ENCODE measurements around the gene AGK. TPM values are rescaled to one million over a fixed set of nuclear protein-coding genes. Genes with fewer than 3 reads are reported as not detected.

The AGK gene
- total and polyA plus RNA-seq, 2 of the 8 experiments (the other 6 are each of a cell fraction or from before 2014, with no cell fraction given) = 25.8 to 34.0 TPM

GRCh38 chr7:141609576-141609975 is 58.4 kb downstream of the AGK start:
- FAIRE-seq = peak; percentile 28
- TF ChIP-seq BACH1 (IDR thresholded peaks at IDR 0.05; ENCODE audit: low read length) (no peak), CHD2 (IDR thresholded peaks at IDR 0.05; ENCODE audit: low read length) (no peak), USF2 (IDR thresholded peaks at IDR 0.05; ENCODE audit: low read length) (no peak)

More at GRCh38 chr7:141609576-141609975, 58.4 kb downstream of the AGK start:
- Histone ChIP-seq H4K20me1 (replicated peaks in 1 of 2; ENCODE audit: control insufficient read depth in 1 of 2, insufficient read depth in 2 of 2, low read length in 2 of 2) (no peaks in the 10 kb centered on the region), H3K79me1 (ENCODE audit: low read depth, low read length) (no peaks in the 10 kb centered on the region), H4K8ac (ENCODE audit: extremely low read depth, insufficient read depth, low read length) (no peak overlapping the region), H3K27ac (ENCODE audit: low read depth, low read length) (no peak overlapping the region), H2BK15ac (ENCODE audit: low read length) (no peak overlapping the region), H2AFZ (ENCODE audit: low read length) (no peak overlapping the region), H2BK20ac (ENCODE audit: low read length) (no peak overlapping the region; the same call in 1 of the 2 replicates), H3K4me3 (ENCODE audit: extremely low read depth in 1 of 4, insufficient read depth in 2 of 4, low read depth in 3 of 4, low read length in 4 of 4) (no peak overlapping the region), H2AK5ac (ENCODE audit: low read depth, low read length) (peak overlapping the region; percentile 58; the same call in 1 of the 2 replicates), H3K9me3 (ENCODE audit: insufficient read depth in 2 of 2, low read depth in 1 of 2, low read length in 1 of 2) (no peaks in the 10 kb centered on the region), H2BK5ac (ENCODE audit: low read depth, low read length) (peak overlapping the region; percentile 50; the same call in 1 of the 2 replicates), H3K9ac (replicated peaks in 1 of 4; ENCODE audit: extremely low read depth in 1 of 4, low read depth in 3 of 4, low read length in 3 of 4) (no peak overlapping the region), H3K18ac (ENCODE audit: extremely low read depth, low read length) (no peak overlapping the region), H2BK12ac (ENCODE audit: low read depth, low read length) (peak overlapping the region; percentile 42; the same call in 1 of the 2 replicates), H3K36me3 (ENCODE audit: control insufficient read depth in 2 of 4, insufficient read depth in 4 of 4, low read length in 3 of 4) (peaks cover 0 to 17% (median 9%) of the 10 kb centered on the region in 4 experiments; a peak in 6 of 8 replicates), H3K23me2 (ENCODE audit: low read depth, low read length) (no peaks in the 10 kb centered on the region), H3K27me3 (replicated peaks in 1 of 4; ENCODE audit: control insufficient read depth in 3 of 4, extremely low read depth in 1 of 4, insufficient read depth in 3 of 4, low read length in 3 of 4) (no peaks in the 10 kb centered on the region), H3K4ac (replicated peaks; ENCODE audit: insufficient read length, low read depth, low read length) (no peak overlapping the region), H3K79me2 (ENCODE audit: control insufficient read depth in 1 of 2, insufficient read depth in 2 of 2, low read length in 2 of 2) (no peaks in the 10 kb centered on the region), H4K91ac (replicated peaks; ENCODE audit: insufficient read length, low read length) (peak overlapping the region; percentile 25), H3K23ac (ENCODE audit: insufficient read length) (no peak overlapping the region), H2BK120ac (replicated peaks; ENCODE audit: low read depth, low read length) (no peak overlapping the region), H3K4me2 (ENCODE audit: insufficient read depth in 1 of 2, low read depth in 2 of 2, low read length in 2 of 2) (no peak overlapping the region), H3K14ac (ENCODE audit: insufficient read length) (no peak overlapping the region), H3K4me1 (replicated peaks in 1 of 4; ENCODE audit: control insufficient read depth in 3 of 4, insufficient read depth in 4 of 4, low read length in 3 of 4) (peaks cover 0 to 7% (median 0%) of the 10 kb centered on the region in 4 experiments; a peak in 1 of 7 replicates), H3K56ac (replicated peaks; ENCODE audit: insufficient read length, low read depth, low read length) (no peak overlapping the region), H4K5ac (ENCODE audit: insufficient read length, low read depth, low read length) (no peak overlapping the region)
- no peak for DNase-seq (ENCODE audit: low read depth in 1 of 2, low spot score in 2 of 2)
- CTCF ChIA-PET (ENCODE audit: partially characterized antibody) = interaction anchor here (0.5 to 2.3 kb wide), 4 partner anchors 16 to 390 kb away, joined by 3 to 9 read pairs (median 5); no protein-coding TSS in a partner anchor
- 76% methylated on average over 3 of the region's 3 CpGs; no CpG with 5 or more reads in 1 of the 2 experiments for WGBS, 2 experiments (ENCODE audit: extremely low coverage in 1 of 2, insufficient coverage in 1 of 2, insufficient read length in 1 of 2, insufficient replicate concordance in 2 of 2, low coverage in 1 of 2, low lambda C conversion rate in 2 of 2, missing lambda C conversion rate in 1 of 2)
- POLR2A ChIA-PET (ENCODE audit: partially characterized antibody) = interaction anchor here (0.9 to 1.1 kb wide), 2 partner anchors 9 to 16 kb away, joined by 3 read pairs; no protein-coding TSS in a partner anchor
